NT2/D1 (cell line): ENCODE measurements around the gene RNF130.

Experiments used
- YY1 ChIP-seq: IDR thresholded peaks from 2 replicates; pipeline ENCODE4 v1.6.1; 2011; ENCODE audit not compliant: insufficient read length, insufficient read depth
- ZNF274 ChIP-seq: IDR thresholded peaks from 2 replicates; pipeline ENCODE4 v1.6.1; 2011; ENCODE audit warnings: mild to moderate bottlenecking, low read depth, low read length

GRCh38 chr5:180053061-180053602, 18.4 kb downstream of the RNF130 start:
- TF ChIP-seq ZNF274 (no peak), YY1 (no peak)
